GM23248 (cell line): ENCODE data around the gene RRAGB.

Source experiments
- EZH2 ChIP-seq: fragments of 200-600 bp; sonication (generic); IDR thresholded peaks from 2 replicates; pipeline ENCODE4 v1.6.1; 2018; ENCODE audit warnings: antibody characterized with exemption, mild to moderate bottlenecking; ENCODE audit not compliant: insufficient read depth, poor library complexity, severe bottlenecking
- EZH2phosphoT487 ChIP-seq: fragments of 200-600 bp; sonication (generic); IDR thresholded peaks from 2 replicates; pipeline ENCODE4 v1.6.1; 2018; ENCODE audit warnings: antibody characterized with exemption, moderate library complexity, mild to moderate bottlenecking, low read depth; ENCODE audit not compliant: insufficient read depth

GRCh38 chrX:55750256-55750655, 32.7 kb downstream of the RRAGB start:
- TF ChIP-seq EZH2 (no peak), EZH2phosphoT487 (no peak)
